HG03469 (cell line): ENCODE results near the gene DBH.

Experiments used
- ATAC-seq: cut with Tn5 transposase; IDR thresholded peaks from one replicate; pipeline ENCODE4 v1.9.1; 2021; ENCODE audit warnings: mild to moderate bottlenecking, moderate library complexity, moderate number of reproducible peaks; ENCODE audit not compliant: unreplicated experiment

The DBH gene

GRCh38 chr9:133680250-133680975 is 44.2 kb downstream of the DBH start:
- ATAC-seq = no peak

- no peak for ATAC-seq
Measured at GRCh38 chr9:133680976-133681657, 45.0 kb downstream of the DBH start.

GRCh38 chr9:133681658-133682306 is 45.6 kb downstream of the DBH start:
- ATAC-seq = no peak

- ATAC-seq = no peak
Measured at GRCh38 chr9:133682818-133683585, 46.8 kb downstream of the DBH start.

GRCh38 chr9:133683586-133684120 is 47.5 kb downstream of the DBH start:
- no peak for ATAC-seq

- ATAC-seq = no peak
Measured at GRCh38 chr9:133684121-133684935, 48.2 kb downstream of the DBH start.

- ATAC-seq = no peak
Measured at GRCh38 chr9:133684936-133685361, 48.8 kb downstream of the DBH start.

GRCh38 chr9:133685653-133686609 is 49.8 kb downstream of the DBH start:
- no peak for ATAC-seq

- ATAC-seq = no peak
Measured at GRCh38 chr9:133686642-133687575, 50.7 kb downstream of the DBH start.

- ATAC-seq = no peak
Measured at GRCh38 chr9:133687856-133688761, 51.9 kb downstream of the DBH start.

- no peak for ATAC-seq
Measured at GRCh38 chr9:133689151-133689763, 53.1 kb downstream of the DBH start.

GRCh38 chr9:133690081-133690561 is 54.0 kb downstream of the DBH start:
- no peak for ATAC-seq

- no peak for ATAC-seq
Measured at GRCh38 chr9:133691191-133691590, 55.0 kb downstream of the DBH start.

GRCh38 chr9:133691626-133692363 is 55.6 kb downstream of the DBH start:
- no peak for ATAC-seq

GRCh38 chr9:133692364-133692985 is 56.3 kb downstream of the DBH start:
- no peak for ATAC-seq
